GM18511 (cell line): ENCODE results near the gene SLC7A4.
"Not testable (repeated sequence)": the region's sequence is repeated elsewhere in the genome, so short reads cannot be mapped to it uniquely, and the experiment has no call there.

Experiments
- ATAC-seq: cut with Tn5 transposase; IDR thresholded peaks from one replicate; pipeline ENCODE4 v1.9.1; 2021; ENCODE audit warnings: mild to moderate bottlenecking, moderate library complexity; ENCODE audit not compliant: unreplicated experiment

SLC7A4 gene, protein sequence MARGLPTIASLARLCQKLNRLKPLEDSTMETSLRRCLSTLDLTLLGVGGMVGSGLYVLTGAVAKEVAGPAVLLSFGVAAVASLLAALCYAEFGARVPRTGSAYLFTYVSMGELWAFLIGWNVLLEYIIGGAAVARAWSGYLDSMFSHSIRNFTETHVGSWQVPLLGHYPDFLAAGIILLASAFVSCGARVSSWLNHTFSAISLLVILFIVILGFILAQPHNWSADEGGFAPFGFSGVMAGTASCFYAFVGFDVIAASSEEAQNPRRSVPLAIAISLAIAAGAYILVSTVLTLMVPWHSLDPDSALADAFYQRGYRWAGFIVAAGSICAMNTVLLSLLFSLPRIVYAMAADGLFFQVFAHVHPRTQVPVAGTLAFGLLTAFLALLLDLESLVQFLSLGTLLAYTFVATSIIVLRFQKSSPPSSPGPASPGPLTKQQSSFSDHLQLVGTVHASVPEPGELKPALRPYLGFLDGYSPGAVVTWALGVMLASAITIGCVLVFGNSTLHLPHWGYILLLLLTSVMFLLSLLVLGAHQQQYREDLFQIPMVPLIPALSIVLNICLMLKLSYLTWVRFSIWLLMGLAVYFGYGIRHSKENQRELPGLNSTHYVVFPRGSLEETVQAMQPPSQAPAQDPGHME

DNA sequence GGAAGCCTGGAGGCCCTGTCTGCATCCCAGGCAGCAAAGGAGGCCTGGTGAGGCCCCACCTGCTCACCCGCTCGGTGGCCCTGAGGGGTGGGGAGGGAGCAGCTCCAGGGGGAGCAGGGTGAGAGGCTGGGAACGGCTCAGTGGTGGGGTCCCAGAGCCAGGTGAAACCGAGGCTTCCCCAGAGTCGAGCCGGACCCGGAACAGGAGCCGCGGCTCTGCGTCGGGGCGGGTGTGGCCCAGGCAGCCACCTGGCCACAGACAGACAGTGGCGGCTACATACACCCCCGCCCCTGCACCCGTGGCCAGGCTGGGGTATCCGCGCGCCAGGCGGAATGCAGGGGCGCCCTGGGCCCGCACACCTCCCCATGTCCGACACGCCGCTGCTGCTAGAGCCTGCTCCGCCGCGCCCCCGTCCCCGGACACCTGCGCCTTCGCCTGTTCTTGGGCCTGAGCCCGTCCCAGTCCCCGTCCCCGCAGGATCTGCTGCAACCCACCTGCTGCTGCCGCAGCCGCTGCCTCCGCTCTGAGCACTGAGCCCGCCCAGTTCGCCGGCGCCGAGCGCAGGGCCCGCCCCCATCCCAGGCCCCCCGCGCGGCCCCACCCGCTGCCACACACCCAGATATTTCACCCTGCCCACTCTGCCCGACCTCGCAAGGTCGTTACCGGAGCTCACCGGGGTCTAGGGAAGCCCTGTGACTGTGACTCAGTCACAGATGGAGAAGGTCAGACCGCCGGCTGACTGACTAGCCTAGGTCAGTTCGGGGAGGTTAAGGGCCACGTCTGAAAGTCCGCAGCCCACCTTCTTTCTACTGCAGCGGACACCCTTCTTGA is at the start of gene SLC7A4:
TSS of gene SLC7A4 (minus strand) at position 525 of the 831 bp plus-strand sequence. CDS start 749 bp downstream, outside the sequence.
- no peak for ATAC-seq

- ATAC-seq: no peak
Measured at GRCh38 chr22:21080435-21081137, 48.2 kb upstream of the SLC7A4 start.

DNA sequence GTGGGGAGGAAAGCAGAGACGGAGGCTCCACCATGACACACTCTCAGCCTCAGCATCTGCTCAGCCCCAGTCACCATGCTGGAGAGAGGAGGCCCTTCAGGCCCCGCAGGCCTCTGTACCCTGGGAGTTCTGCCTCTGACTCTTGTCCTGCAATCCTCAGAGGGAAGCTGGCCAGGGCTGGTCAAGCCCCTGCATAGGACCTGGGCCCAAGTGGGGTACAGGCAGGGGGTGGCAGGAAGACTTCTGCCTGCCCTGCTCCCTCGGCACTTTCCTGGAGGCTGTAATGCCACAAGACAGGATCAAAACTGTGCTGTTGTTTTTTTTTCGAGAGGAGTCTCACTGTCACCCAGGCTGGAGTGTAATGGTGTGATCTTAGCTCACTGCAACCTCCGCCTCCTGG is 47.1 kb upstream of the SLC7A4 start:
- ATAC-seq: no peak

- no peak for ATAC-seq
Measured at GRCh38 chr22:21078916-21079315, 46.6 kb upstream of the SLC7A4 start.

DNA sequence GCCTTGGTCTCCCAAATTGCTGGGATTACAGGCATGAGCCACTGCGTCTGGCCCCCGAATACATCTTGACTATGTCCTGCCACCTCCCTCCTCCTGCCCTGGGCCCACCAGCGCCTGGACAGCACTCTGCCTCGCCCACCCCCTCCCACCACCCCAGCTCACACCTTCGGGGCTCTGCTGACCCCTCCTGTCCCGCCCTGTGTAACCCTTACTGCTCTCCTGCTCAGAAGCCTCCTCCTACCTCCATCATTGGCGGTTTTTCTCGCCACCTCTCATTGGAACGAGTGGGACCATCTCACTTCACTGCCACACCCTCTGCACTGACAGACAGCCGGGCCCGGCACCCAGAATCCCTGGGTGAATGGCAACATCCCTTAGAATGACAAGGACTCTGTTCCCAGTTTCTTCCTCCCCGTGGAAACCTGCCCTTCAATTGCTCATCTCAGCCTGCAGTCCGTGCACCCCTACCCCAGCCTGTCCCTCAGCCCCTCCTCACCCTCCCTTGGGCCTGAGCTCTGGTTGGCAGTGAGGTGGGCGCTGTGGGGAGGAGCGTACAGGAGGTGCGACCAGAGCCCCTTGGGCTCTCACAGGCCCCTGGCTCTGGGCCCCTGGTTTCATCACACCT is 45.6 kb upstream of the SLC7A4 start:
- no peak for ATAC-seq

DNA sequence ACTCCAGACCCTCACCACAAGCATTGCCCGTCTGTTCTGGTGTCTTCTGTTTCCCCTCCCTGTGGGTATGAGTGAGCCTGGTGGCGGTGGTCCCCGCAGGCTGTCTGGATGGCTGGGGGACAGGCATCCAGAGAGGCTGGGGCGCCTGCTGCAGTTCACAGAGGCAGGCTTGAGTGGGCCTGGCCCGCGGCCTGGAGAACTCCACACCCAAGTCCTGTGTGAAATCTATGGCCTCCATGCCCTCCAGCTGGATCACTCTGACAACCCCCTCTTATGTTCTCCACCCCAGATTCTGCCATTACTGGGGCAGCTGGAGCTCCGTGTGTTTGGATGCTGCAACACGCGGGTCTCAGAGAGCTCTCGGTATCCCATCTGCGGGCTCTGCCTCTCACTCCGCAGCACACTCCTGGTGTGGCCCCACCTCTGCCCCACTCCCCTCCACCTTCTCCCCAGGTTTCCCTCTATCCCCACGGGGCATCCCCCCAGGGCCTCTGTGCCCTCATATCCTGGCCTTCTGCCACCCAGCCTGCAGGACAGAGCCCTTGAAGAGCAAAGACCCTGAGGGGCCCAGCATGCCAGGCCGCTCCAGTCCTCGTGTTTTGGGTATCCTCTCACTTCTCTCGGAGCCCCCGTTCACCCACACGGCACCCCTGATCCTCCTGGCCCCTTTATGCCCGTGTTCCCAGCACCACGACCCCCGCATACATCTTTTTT is 44.7 kb upstream of the SLC7A4 start:
- no peak for ATAC-seq

GRCh38 chr22:21075516-21076138 is 43.3 kb upstream of the SLC7A4 start:
- no peak for ATAC-seq

DNA sequence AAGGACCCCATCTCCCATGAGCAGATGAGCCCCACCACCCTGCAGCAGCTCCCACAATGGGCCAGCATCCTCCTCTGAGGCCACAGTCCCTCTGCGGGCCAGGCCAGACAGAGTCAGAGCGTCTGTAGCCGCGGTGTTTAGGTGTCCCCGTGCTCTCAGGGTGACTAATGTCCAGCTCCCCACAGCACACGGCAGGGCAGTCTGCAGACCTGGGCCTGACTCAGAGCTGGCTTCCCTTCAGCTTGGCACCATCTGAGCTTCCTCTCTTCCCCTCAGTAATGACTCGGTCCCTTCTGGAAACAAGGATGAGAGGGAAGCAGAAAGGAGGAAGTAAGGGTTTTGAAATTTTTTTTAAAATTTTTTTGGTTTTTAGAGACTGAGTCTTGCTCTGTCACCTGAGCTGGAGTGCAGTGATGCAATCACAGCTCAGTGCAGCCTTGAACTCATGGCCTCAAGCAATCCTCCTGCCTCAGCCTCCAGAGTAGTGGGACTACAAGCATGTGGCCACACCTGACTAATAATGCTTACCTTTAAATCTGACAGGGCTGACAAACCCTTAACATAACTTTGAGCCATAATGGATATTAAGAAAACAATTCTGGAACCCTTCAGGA is 41.8 kb upstream of the SLC7A4 start:
- no peak for ATAC-seq

DNA sequence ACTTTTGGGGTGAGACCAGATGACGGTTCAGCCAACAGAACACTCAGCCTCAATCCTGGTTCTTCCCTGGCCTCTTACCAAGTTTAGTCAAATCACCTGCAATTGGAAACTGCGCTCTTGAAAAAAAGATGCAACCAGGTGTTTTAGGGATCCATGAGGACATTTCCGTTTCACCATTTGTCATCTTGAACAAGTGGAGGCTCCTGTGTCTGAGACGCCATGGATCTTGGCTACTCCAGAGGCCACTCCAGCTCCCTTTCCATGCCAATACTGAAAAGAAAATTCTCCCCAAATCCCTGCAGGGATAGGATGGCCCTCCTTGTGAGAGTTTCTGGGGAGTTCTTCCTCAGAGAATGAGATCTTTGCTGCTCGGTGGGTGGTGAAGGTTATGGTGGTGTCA is 41.1 kb upstream of the SLC7A4 start:
- ATAC-seq: no peak

- ATAC-seq: no peak
Measured at GRCh38 chr22:21073023-21073422, 40.7 kb upstream of the SLC7A4 start.

- ATAC-seq: not testable (repeated sequence)
Measured at GRCh38 chr22:21071796-21072195, 39.4 kb upstream of the SLC7A4 start.

DNA sequence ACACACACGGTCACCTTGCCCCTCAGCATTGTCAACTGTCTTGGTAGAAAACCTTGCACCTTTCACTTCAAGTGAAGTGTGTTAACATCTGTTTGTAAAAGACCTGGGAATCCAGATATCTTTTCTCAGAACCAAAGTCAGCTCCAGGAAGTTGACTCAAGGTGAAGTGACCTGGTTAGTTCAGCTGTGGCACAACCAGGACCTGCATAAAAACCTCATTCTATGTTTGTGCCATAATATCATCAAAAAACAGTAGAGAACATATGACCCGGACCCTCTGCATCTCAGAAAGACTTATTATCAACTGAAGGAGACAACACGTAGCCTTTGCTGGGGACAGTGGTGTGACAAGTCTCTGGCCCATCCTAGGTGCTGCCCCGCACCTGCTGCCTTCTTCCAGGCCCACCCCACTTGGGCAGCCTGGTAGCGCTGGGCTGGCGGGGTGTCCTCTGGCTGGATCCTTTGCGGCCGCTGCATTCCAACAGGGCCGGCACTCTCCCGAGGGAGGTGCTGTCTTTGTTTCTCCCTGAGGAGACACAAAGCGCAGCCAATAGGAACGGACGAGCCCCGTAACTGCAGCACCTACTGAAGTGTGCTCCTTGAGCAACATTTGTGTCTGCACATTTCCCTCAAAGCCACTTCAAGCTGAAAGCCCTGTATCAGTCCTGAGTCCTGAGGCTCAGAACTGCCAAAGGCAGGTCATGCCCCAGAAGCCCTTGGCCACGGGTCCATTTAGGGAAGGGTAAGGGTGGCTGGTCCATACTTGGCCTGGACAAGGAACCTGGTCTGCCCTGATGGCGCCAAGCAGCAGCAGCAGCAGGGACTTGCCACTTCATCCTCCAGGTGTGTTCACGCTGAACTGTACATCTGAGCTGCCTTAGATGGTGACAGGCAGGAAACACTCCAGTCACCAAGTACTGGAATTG is 38.6 kb upstream of the SLC7A4 start:
- ATAC-seq: no peak

DNA sequence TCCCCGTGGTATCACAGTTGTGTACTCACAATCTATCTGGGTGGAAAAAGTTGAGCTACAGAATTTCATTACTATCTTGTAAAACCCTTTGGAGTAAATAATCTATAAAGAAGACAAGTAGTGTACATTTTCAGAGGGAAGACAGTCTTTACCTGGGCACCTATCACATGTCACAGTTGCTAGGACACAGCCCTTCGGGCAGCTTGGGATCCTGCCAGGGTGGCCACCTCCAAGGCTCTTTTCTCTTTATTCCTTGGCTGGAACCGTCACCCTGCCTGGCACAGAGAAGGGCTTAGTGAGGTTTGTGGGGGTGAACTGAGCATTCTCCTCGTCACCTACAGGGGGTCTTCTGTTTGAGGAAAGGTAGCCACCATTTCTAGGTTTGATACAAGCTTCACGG is 37.0 kb upstream of the SLC7A4 start:
- no peak for ATAC-seq

GRCh38 chr22:21068681-21069276 is 36.4 kb upstream of the SLC7A4 start:
- no peak for ATAC-seq

- ATAC-seq: no peak
Measured at GRCh38 chr22:21067901-21068680, 35.7 kb upstream of the SLC7A4 start.

- no peak for ATAC-seq
Measured at GRCh38 chr22:21067075-21067900, 34.9 kb upstream of the SLC7A4 start.
